ENCODE data around the gene DDA1. TPM values are rescaled to one million over a fixed set of nuclear protein-coding genes. Genes with fewer than 3 reads are reported as not detected.

Gene DDA1
- total RNA-seq, 1 experiment from 2014 or later, result 42.8 TPM

DNA sequence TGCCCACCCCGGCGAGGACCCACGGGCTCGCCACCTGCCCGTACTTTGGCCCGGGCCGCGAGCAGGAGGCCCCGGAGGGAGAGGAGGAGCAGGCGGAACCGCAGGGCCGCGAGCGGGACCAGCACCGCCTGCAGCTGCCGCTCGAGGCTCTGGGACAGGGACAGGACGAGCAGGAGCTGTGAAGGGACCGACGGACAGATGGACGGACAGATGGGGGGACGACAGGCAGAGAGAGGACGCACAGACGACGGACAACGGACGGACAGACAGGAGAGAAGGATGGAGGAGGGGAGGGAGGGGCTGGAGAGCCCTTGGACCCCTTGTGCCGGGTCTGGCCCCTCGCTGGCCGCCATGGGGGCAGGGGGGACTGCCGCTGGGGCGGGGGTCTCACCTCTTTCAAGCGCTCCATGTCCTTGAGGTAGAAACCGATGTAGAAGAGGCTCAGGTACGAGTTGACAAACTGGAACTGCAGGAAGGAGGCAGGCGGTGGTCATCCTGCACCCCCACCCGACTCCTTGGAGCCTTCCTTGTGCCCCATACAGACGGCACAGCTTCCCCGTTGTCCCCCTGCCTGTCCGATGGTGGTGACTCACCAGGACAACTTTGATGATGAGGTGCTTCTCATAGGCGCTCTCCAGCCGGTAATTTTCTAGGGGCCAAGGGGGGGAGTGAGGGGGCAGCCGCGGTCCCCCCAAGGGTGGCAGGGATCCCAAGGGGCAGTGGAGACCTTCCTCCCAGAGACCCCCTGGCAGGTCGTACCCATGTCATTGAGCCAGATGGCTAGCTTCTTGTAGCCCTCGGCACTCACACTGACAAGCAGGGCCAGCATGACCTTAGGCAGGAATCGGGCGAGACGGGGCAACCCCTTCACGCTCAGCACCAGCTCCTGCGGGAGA, 20.3 kb downstream of the DDA1 start (continued):
- no peak for TF ChIP-seq FOXJ3 (CRISPR knock-in tag; IDR thresholded peaks at IDR 0.05; ENCODE audit: borderline replicate concordance)
- no peak for TF ChIP-seq GABPB1 (CRISPR knock-in tag; IDR thresholded peaks at IDR 0.05)
- peak; percentile 64; the same call in 1 of the 2 replicates for TF ChIP-seq FOXP1 (CRISPR knock-in tag; IDR thresholded peaks at IDR 0.05; ENCODE audit: borderline replicate concordance)
- 0 out of 2 replicates have a peak, but pooled peaks have one; percentile 6 for TF ChIP-seq SMAD3 (CRISPR knock-in tag; IDR thresholded peaks at IDR 0.05; ENCODE audit: borderline replicate concordance)
- TF ChIP-seq CDX4 (CRISPR knock-in tag; IDR thresholded peaks at IDR 0.05; ENCODE audit: borderline replicate concordance), result no peak

- POLR2A ChIA-PET, result interaction anchor here (0.6 kb wide), 1 partner anchor 69 kb away, joined by 3 read pairs; no protein-coding TSS in a partner anchor
- H3K27ac Mint-ChIP-seq, result peak overlapping the region; percentile 30; the same call in 1 of the 2 replicates
- TF ChIP-seq SMAD3 (CRISPR knock-in tag; IDR thresholded peaks at IDR 0.05; ENCODE audit: borderline replicate concordance), result no peak
- TF ChIP-seq CREB1 (CRISPR knock-in tag; IDR thresholded peaks at IDR 0.05), result no peak
- TF ChIP-seq ZNF121 (CRISPR knock-in tag; IDR thresholded peaks at IDR 0.05), result no peak
- no peak for TF ChIP-seq ATF3 (CRISPR knock-in tag; conservative IDR thresholded peaks at IDR 0.05)
- H3K36me3 Mint-ChIP-seq, result peaks cover 11% of the 10 kb centered on the region
- H3K9me3 Mint-ChIP-seq, result peaks cover 5% of the 10 kb centered on the region
- H3K4me3 Mint-ChIP-seq, result peak overlapping the region; percentile 59
- ATAC-seq (no peak), DNase-seq (ENCODE audit: low spot score) (no peak)
- H3K27me3 Mint-ChIP-seq (ENCODE audit: low read depth), result peaks cover 5% of the 10 kb centered on the region
- peaks cover 30% of the 10 kb centered on the region for H3K4me1 Mint-ChIP-seq
- CTCF ChIA-PET, result interaction anchor here (0.9 to 1.6 kb wide), 4 partner anchors 9 to 111 kb away, joined by 3 read pairs; partner anchors contain the start of gene MVB12A
These were observed 21.1 kb downstream of the DDA1 start for GRCh38 chr19:17330262-17331044.

DNA sequence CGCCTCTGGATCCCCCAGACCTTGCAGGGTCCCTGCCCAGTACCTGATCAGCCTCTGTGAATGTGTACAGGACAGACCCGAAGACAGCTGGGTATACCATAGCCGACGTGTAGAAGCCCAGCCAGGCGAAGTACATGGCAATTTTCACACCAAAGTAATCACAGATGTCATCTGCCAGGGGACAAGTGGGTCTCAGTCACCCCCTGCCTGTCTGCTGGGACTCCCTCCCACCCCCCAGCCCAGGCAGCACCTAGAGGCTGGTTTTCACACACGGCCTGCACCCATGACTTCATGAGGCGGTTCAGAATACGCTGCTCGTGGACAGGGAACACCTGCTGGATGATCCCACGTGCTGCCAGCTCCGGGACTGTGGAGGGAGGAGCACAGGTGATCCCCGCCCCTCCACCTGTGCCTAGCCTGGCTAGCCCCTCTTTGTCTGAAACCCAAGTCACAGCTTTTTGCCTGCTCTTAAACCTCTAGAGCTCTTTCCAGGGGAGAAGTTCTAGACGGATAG, 21.7 kb downstream of the DDA1 start:
- CTCF ChIA-PET, result interaction anchor here (0.9 to 1.2 kb wide), 2 partner anchors 55 to 89 kb away, joined by 3 read pairs; partner anchors contain the start of gene MVB12A
- no peak overlapping the region for H3K27ac Mint-ChIP-seq
- ATAC-seq (no peak), DNase-seq (ENCODE audit: low spot score) (no peak)
- H3K36me3 Mint-ChIP-seq, result peaks cover 11% of the 10 kb centered on the region
- H3K27me3 Mint-ChIP-seq (ENCODE audit: low read depth), result peaks cover 5% of the 10 kb centered on the region
- H3K4me1 Mint-ChIP-seq, result peaks cover 31% of the 10 kb centered on the region
- no peak overlapping the region for H3K4me3 Mint-ChIP-seq
- POLR2A ChIA-PET, result interaction anchor here (0.7 kb wide), 1 partner anchor 94 kb away, joined by 3 read pairs; no protein-coding TSS in a partner anchor
- H3K9me3 Mint-ChIP-seq, result peaks cover 5% of the 10 kb centered on the region
- TF ChIP-seq IRF1 (CRISPR knock-in tag; IDR thresholded peaks at IDR 0.05), result no peak
- no peak for TF ChIP-seq JUN (CRISPR knock-in tag; IDR thresholded peaks at IDR 0.05)
- TF ChIP-seq TCF7 (CRISPR knock-in tag; IDR thresholded peaks at IDR 0.05; ENCODE audit: low read depth), result no peak
- no peak for TF ChIP-seq GTF2I (CRISPR knock-in tag; conservative IDR thresholded peaks at IDR 0.05)
- no peak for TF ChIP-seq PRDM15 (CRISPR knock-in tag; IDR thresholded peaks at IDR 0.05)
- no peak for TF ChIP-seq SMAD4 (CRISPR knock-in tag; IDR thresholded peaks at IDR 0.05)
- TF ChIP-seq ATF3 (CRISPR knock-in tag; conservative IDR thresholded peaks at IDR 0.05), result no peak
- no peak for TF ChIP-seq E2F1 (CRISPR knock-in tag; IDR thresholded peaks at IDR 0.05)
- TF ChIP-seq ZNF317 (CRISPR knock-in tag; IDR thresholded peaks at IDR 0.05; ENCODE audit: borderline replicate concordance, low read depth), result no peak
- TF ChIP-seq NR3C1 (CRISPR knock-in tag; conservative IDR thresholded peaks at IDR 0.05; ENCODE audit: low read depth), result no peak
- TF ChIP-seq KAT7 (CRISPR knock-in tag; IDR thresholded peaks at IDR 0.05; ENCODE audit: borderline replicate concordance), result no peak
- no peak for TF ChIP-seq ZSCAN18 (CRISPR knock-in tag; IDR thresholded peaks at IDR 0.05)
- no peak for TF ChIP-seq NFYB (CRISPR knock-in tag; conservative IDR thresholded peaks at IDR 0.05; ENCODE audit: low read depth)
- no peak for TF ChIP-seq NR2C2 (CRISPR knock-in tag; IDR thresholded peaks at IDR 0.05)
- no peak for TF ChIP-seq GABPB1 (CRISPR knock-in tag; IDR thresholded peaks at IDR 0.05)
